Gastrocnemius medialis (tissue), 4 donors: ENCODE measurements around the gene SOAT2. TPM values are rescaled to one million over a fixed set of nuclear protein-coding genes. Genes with fewer than 3 reads are reported as not detected.

Experiments
- ATAC-seq, 2 donors: fragments of 150-250 bp; one replicate each; pipeline ENCODE4 v1.9.1; 2016
- DNase-seq, 2 donors: peaks; one replicate each; pipeline ENCODE4 v3.0.0-alpha.2; 2019
- H3K27ac ChIP-seq, 4 donors: fragments of 200-600 bp; sonication (generic); 1 replicate in 1 of 4; 2 replicates in 3 of 4; pipeline ENCODE4 v1.5.1; 2016 to 2018; ENCODE audit warnings: mild to moderate bottlenecking in 2 of 4, moderate library complexity in 1 of 4
- H3K27me3 ChIP-seq, 3 donors: fragments of 200-600 bp; sonication (generic) in 2 of 3; 1 replicate in 1 of 3; 2 replicates in 2 of 3; pipeline versions ENCODE4 v1.5.1 to v1.6.0; 2016 to 2019; ENCODE audit warnings: mild to moderate bottlenecking in 1 of 3, moderate library complexity in 1 of 3
- H3K36me3 ChIP-seq, 2 donors: fragments of 200-600 bp; sonication (generic) in 1 of 2; one replicate each; pipeline ENCODE4 v1.5.1; 2017 to 2018
- H3K4me1 ChIP-seq, 2 donors: fragments of 200-600 bp; sonication (generic) in 1 of 2; one replicate each; pipeline ENCODE4 v1.5.1; 2016 to 2017; ENCODE audit warnings: mild to moderate bottlenecking in 2 of 2
- H3K4me3 ChIP-seq, 4 donors: fragments of 200-600 bp; sonication (generic) in 3 of 4; 1 replicate in 1 of 4; 2 replicates in 3 of 4; pipeline ENCODE4 v1.5.1; 2016 to 2019; ENCODE audit warnings: mild to moderate bottlenecking in 2 of 4
- H3K9me3 ChIP-seq, 3 donors: fragments of 200-600 bp; sonication (generic) in 2 of 3; 1 replicate in 1 of 3; 2 replicates in 2 of 3; pipeline ENCODE4 v1.5.1; 2016 to 2019
- POLR2A ChIP-seq, 2 donors: fragments of 450-650 bp; IDR thresholded peaks; one replicate each; pipeline ENCODE4 v1.6.1; 2017; ENCODE audit warnings: antibody characterized with exemption in 2 of 2, mild to moderate bottlenecking in 2 of 2, moderate library complexity in 2 of 2
- in situ Hi-C, 4 donors: fragments of 200-750 bp; cut with MboI; loops; one replicate each; pipeline versions ENCODE4 v1.15.0 to v1.8.0; 2017; ENCODE audit warnings: low sequenced_read_pairs in 4 of 4
- intact Hi-C: fragments of 100-400 bp; cut with DNase I; formaldehyde crosslinking; loops from one replicate; pipeline ENCODE4 v1.15.1; 2023; ENCODE audit warnings: low total_unique reads
- total RNA-seq, 4 donors: library from RNA; depleted of rRNA; stranded (reverse); fragments of >200 nt; gene quantifications; one replicate each; pipeline versions ENCODE4 v1.1.0 to v1.2.3, GENCODE V29; 2016
- TF ChIP-seq, protein P1 (sequence below), 5 experiments: fragments of 450-650 bp in 3 of 5; fragments of 200-600 bp in 2 of 5; sonication (generic) in 2 of 5; IDR thresholded peaks in 4 of 5; conservative IDR thresholded peaks in 1 of 5; 1 replicate in 4 of 5; 2 replicates in 1 of 5; pipeline ENCODE4 v1.5.1; 2016 to 2019; ENCODE audit warnings: antibody characterized with exemption in 5 of 5, mild to moderate bottlenecking in 3 of 5, moderate library complexity in 3 of 5

SOAT2 gene
- total RNA-seq, 4 donors from 2014 or later, result not detected

DNA sequence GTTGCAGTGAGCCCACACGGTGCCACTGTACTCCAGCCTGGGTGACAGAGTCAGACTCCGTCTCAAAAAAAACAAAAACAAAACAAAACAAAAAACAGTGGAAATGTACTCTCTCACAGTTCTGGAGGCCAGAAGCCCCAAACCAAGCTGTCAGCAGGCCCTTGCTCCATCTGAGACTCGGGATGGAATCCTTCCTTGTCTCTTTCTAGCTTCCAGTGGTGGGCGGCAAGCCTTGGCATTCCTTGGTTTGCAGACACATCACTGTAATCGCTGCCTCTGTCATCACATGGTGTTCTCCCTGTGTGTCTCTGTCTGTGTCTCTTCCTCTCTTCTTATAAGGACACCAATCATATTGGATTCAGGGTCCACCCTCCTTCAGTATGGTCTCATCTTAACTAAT, 47.0 kb upstream of the SOAT2 start:
- no peaks in the 10 kb centered on the region for H3K27me3 ChIP-seq
- DNase-seq (no peak), ATAC-seq (no peak)
- peaks cover 51 to 52% of the 10 kb centered on the region in 2 donors for H3K4me1 ChIP-seq
- peak overlapping the region in 3 of 4 donors; percentile 18 to 100 (median 99) for H3K27ac ChIP-seq
- no peak overlapping the region for H3K4me3 ChIP-seq
- H3K36me3 ChIP-seq, result peaks cover 0 to 39% of the 10 kb centered on the region in 2 donors
- H3K9me3 ChIP-seq, result no peaks in the 10 kb centered on the region
- in situ Hi-C loops, result loop anchor here in 1 of 4 donors (25.0 kb wide), 1 partner anchor 131 kb away; the partner anchor contains the start of genes CSAD and ZNF740
- intact Hi-C loops, result loop anchor here (10.0 kb wide), 1 partner anchor 399 kb away; the partner anchor contains the start of gene PCBP2
- TF ChIP-seq, protein P1, sequence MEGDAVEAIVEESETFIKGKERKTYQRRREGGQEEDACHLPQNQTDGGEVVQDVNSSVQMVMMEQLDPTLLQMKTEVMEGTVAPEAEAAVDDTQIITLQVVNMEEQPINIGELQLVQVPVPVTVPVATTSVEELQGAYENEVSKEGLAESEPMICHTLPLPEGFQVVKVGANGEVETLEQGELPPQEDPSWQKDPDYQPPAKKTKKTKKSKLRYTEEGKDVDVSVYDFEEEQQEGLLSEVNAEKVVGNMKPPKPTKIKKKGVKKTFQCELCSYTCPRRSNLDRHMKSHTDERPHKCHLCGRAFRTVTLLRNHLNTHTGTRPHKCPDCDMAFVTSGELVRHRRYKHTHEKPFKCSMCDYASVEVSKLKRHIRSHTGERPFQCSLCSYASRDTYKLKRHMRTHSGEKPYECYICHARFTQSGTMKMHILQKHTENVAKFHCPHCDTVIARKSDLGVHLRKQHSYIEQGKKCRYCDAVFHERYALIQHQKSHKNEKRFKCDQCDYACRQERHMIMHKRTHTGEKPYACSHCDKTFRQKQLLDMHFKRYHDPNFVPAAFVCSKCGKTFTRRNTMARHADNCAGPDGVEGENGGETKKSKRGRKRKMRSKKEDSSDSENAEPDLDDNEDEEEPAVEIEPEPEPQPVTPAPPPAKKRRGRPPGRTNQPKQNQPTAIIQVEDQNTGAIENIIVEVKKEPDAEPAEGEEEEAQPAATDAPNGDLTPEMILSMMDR (IDR thresholded peaks at IDR 0.05 in 4 of 5, conservative IDR thresholded peaks at IDR 0.05 in 1 of 5), result no peak
- no peak for TF ChIP-seq POLR2A (IDR thresholded peaks at IDR 0.05)

DNA sequence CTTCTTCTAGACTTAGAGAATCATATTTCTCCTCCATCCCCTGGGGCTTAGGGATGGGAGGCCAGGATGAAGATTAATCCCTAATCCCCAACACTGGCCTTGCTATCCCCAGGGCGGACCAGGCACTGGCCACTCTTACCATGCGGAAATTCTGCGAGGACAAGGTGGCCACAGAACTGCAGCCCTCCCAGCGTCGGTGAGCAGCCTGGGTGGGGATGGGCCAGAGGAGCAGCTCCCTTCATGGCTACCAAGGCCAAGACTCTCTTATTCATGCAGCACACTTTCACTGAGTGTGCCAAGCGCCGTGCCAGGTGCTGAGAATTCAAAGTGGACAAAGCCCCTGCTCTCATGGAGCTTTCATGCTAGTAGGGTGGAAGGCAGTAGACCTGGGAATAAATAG, 46.4 kb upstream of the SOAT2 start:
- TF ChIP-seq, protein P1 (IDR thresholded peaks at IDR 0.05 in 4 of 5, conservative IDR thresholded peaks at IDR 0.05 in 1 of 5), result no peak
- no peak for TF ChIP-seq POLR2A (IDR thresholded peaks at IDR 0.05)
- in situ Hi-C loops, result loop anchor here in 1 of 4 donors (25.0 kb wide), 1 partner anchor 130 kb away; the partner anchor contains the start of genes CSAD and ZNF740

DNA sequence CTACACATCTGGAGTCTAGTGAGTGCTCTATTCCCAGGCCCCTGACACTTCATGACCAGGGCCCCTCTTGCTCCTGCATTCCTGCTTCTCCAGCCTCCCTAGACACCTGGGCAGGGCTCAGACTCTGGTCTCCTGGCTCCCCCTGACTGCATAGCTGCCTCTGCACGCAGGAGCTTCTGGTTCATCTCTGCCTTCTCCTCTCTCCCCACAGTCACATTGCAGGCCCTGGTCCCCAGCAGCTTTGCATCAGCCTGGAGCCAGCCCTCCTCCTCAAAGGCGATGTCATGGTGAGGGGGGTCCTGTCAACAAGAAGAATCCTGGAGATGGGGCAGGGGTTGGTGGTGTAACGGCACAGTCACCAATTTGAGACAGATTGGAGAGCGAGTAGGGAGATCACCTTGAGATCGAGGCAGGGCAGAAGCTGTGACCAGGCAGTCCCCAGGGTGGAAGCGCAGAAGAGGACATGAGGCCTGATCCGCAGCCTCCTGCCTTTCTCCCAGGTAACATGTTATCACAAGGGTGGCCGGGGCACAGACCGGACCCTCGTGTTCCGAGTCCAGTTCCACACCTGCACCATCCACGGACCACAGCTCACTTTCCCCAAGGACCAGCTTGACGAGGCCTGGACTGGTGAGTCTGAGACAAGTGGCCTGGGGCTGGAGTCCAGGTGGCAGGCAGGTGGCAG, 45.3 kb upstream of the SOAT2 start:
- no peak for DNase-seq
- intact Hi-C loops (loop anchor here (10.0 kb wide), 1 partner anchor 397 kb away; the partner anchor contains the start of gene PCBP2), in situ Hi-C loops (loop anchor here in 1 of 4 donors (25.0 kb wide), 1 partner anchor 129 kb away; the partner anchor contains the start of genes CSAD and ZNF740)
- ATAC-seq, result no peak
- Histone ChIP-seq H3K27me3 (no peaks in the 10 kb centered on the region), H3K4me1 (peaks cover 41 to 51% of the 10 kb centered on the region in 2 donors), H3K36me3 (peaks cover 0 to 55% of the 10 kb centered on the region in 2 donors), H3K9me3 (no peaks in the 10 kb centered on the region), H3K4me3 (no peak overlapping the region), H3K27ac (peak overlapping the region in 2 of 4 donors; percentile 39 to 74)
- TF ChIP-seq, protein P1 (IDR thresholded peaks at IDR 0.05 in 4 of 5, conservative IDR thresholded peaks at IDR 0.05 in 1 of 5), result no peak
- TF ChIP-seq POLR2A (IDR thresholded peaks at IDR 0.05), result no peak

More for the DNA sequence above, 46.4 kb upstream of the SOAT2 start:
- no peaks in the 10 kb centered on the region for H3K9me3 ChIP-seq
- H3K27ac ChIP-seq, result peak overlapping the region; percentile 18 to 99 (median 31)
- DNase-seq, result no peak
- intact Hi-C loops, result loop anchor here (10.0 kb wide), 1 partner anchor 398 kb away; the partner anchor contains the start of gene PCBP2
- no peak overlapping the region for H3K4me3 ChIP-seq
- H3K27me3 ChIP-seq, result no peaks in the 10 kb centered on the region
- ATAC-seq, result no peak
- peaks cover 0 to 45% of the 10 kb centered on the region in 2 donors for H3K36me3 ChIP-seq
- H3K4me1 ChIP-seq, result peaks cover 51 to 52% of the 10 kb centered on the region in 2 donors

DNA sequence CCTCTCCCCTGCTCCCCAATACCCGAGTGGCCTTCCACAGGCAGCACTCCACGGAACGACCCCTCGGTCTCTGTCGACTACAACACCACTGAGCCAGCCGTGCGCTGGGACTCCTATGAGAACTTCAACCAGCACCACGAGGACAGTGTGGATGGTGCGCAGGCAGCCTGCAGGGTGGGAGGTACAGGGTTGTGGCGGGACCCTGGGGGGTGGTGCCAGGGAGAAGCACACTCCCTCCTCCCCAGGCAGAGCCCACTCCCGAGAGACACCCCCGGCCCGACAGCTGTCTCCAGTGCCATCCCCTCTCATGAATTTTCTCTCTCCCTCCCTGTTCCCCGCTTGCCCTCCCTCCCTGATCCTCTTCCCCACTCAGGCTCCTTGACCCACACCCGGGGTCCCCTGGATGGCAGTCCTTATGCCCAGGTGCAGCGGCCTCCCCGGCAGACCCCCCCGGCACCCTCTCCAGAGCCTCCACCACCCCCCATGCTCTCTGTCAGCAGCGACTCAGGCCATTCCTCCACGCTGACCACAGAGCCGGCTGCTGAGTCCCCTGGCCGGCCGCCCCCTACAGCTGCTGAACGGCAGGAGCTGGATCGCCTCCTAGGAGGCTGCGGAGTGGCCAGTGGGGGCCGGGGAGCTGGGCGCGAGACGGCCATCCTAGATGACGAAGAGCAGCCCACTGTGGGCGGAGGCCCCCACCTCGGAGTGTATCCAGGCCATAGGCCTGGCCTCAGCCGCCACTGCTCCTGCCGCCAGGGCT, 44.4 kb upstream of the SOAT2 start:
- intact Hi-C loops (loop anchor here (10.0 kb wide), 1 partner anchor 396 kb away; the partner anchor contains the start of gene PCBP2), in situ Hi-C loops (loop anchor here in 1 of 4 donors (25.0 kb wide), 1 partner anchor 128 kb away; the partner anchor contains the start of genes CSAD and ZNF740)
- peak in 1 of 2 donors; percentile 16 for DNase-seq
- Histone ChIP-seq H3K27ac (peak overlapping the region; percentile 46 to 74 (median 72)), H3K27me3 (no peaks in the 10 kb centered on the region), H3K9me3 (no peaks in the 10 kb centered on the region), H3K4me3 (no peak overlapping the region), H3K36me3 (peaks cover 0 to 63% of the 10 kb centered on the region in 2 donors), H3K4me1 (peaks cover 37 to 51% of the 10 kb centered on the region in 2 donors)
- no peak for ATAC-seq
- TF ChIP-seq POLR2A (IDR thresholded peaks at IDR 0.05), result no peak
